GM18508 (cell line): ENCODE results near the gene SIM2.

Experiments used
- ATAC-seq: cut with Tn5 transposase; IDR thresholded peaks from one replicate; pipeline ENCODE4 v1.9.1; 2021; ENCODE audit warnings: moderate number of reproducible peaks; ENCODE audit not compliant: insufficient read depth, unreplicated experiment

The SIM2 gene

DNA sequence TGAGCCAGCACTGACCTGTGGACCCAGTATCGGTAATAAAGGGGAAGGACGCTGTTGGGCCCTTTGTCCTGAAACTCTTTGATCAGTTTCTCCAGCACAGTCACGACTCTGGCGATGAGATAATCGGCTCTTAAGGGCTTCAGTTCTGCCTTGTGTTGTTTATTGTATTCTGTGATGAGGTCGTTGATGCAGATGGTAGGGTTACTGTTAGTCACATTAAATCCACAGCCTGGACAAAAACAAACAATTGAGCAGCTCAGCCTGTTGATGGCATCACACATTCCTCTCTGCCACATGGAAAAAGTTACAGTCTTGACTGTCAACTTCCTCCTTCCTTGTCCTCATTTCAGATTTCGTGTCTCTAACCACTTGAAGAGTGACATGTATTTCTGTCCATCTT is 57.6 kb downstream of the SIM2 start:
- no peak for ATAC-seq

DNA sequence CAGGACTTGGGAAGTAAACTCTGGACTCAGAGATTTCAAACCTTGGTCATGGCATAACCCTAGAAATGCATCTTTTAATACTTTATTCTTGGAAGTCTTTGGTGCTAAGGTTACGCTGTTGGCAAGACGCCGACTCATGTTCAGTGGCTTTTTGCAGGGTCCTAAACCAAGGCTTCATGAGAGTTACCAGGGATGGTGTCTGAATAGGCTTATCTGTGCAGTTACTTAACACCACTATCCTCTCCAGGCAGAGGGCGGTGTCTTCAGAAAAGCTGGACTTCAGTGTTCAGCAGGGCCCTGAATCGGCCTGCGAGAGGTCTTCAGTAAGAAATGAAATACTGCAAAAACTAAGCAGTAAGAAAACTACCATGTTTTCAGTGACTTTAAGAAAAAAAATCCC is 58.3 kb downstream of the SIM2 start:
- no peak for ATAC-seq

DNA sequence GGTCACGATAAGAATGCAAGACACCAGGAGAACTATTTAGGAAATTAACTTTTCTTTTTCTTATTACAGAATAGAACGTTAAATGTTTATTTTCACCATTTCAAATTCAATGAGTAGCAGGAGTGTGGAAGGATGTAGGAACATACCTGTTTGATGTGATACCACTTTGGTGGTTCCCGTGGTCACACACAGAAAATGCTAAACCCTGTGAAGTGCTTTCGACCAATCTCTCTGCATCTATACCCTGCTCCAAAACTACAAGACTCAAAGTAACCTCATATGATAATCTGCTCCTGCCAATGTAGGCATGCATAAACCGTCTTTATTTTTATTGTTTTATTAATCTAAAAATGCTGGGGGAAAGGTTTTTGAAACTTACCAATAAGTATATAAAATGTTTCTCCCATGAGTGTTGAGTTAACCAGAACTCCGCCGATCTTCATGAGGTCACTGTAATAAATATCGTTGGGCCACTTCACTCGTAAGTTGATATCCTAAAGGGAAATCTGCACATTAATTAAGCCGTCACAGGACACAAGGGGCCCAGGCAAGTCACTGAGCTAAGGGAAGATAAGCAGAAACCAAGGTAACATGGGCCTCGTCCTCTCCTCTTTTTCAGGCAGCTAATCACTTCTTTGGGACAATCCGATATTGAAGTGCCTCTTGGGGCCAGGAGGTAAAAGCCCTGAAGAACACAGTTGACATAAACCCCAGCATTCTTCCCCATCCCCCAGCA is 60.6 kb downstream of the SIM2 start:
- no peak for ATAC-seq

DNA sequence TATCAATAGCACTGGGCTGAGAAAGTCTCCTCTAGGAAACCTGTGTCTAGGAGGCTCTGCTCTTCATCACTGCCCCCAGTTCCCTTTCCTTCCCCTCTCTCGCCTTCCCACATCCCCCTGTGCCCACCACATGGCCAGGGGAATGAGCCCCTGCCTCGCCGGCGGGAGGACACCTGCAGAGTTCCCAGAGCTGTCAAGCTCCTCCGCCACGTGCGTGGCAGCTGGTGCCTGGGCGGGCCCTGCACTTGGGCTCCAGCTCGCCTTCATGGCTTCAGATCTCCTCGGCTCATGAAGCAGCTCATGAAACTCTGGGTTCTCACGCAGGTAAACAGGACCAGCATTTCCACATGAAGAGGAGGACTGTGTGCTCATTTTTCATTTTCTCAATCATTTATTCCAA is 62.8 kb downstream of the SIM2 start:
- ATAC-seq, result no peak

DNA sequence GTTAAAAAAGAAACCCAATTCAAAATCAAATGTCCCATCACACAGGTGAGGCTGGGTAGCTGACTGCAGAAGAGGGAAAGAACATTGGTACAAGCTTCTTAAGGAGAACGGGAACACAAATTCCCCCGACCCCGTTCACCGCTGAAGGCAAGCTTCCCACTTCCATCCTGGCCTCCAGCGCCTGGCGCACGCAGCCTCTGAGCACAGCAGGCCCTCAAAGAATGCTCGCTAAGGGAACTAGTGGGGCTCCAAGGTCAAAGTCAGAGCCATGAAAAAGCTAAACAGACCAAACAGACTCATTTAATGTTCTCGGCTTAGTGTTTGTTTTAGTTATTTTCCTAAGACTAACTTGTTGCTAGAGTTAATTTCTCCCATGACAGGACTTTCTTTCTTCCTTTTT is 63.7 kb downstream of the SIM2 start:
- no peak for ATAC-seq

DNA sequence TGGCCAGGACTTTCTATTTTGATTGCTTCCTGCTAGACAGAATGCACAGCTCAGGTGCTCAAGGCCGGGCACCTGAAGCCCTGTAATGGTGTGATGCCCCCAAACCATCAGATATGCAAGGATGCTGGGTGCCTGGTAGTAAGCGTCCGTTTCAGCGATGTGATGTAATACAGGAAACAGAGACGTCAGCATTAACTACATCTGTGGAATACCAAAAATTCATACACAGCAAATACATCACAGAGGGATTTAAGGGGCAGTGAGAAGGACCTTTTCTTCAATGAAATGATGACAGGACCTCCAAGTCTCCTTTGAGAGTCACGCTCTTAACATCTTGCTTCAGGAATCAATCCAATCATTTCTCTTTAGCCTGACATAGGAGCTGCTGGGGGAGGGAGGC is 64.4 kb downstream of the SIM2 start:
- no peak for ATAC-seq

DNA sequence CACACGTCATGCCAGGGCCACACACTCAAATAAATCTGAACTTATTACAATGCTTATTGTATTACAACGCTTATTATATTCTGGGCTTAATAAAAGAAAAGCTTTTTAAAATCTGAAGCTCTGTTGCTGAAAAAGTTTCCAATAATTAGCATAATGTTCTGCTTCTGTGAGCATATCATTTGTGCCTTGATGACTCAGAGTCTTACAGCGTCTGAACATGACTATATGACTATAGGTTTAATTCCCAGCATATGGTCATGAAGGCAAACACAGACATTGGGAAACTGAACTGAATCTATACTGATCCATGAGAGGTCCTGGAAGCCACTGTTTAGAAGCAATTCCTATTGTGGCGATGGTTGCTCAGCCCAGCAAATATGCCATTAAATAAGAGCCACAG is 66.3 kb downstream of the SIM2 start:
- ATAC-seq, result no peak

DNA sequence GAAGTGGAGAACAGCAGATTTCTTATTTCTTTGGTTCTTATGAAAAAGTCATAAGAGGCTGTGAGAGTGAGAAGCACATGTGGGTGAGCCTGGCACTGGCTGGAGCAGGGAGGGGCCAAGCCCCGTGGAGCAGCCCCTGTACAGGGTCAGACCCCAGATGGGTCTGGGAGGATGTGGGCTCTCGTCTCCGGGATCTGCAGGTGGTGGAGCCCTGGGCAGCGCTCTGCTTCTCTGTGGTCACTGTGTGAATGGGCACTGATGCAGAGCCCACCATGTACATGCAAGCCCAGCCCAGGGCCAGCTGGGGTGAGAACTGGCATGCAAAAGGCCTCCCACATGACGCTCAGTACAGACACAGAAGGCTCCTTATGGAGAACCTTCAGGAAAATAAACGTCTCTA is 67.6 kb downstream of the SIM2 start:
- ATAC-seq, result no peak

DNA sequence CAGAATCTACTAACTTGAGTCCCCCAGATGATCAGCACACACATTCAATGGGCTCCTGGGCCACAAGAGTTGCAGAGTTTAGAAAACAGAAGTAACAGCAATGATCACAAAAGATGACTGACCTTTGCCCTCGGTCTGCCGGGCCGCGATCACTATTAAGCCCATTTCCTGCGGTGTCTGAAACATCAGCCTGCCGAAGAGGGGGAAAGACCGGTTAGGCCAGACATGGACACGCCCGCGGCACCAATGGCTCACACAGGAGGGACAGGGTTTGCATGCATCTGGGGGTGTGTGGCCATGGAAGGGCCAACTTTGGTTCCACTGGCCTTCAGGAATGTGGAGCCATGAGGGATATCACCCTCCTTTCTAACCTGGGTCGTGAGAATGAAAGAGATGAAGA is 68.2 kb downstream of the SIM2 start:
- ATAC-seq, result no peak

DNA sequence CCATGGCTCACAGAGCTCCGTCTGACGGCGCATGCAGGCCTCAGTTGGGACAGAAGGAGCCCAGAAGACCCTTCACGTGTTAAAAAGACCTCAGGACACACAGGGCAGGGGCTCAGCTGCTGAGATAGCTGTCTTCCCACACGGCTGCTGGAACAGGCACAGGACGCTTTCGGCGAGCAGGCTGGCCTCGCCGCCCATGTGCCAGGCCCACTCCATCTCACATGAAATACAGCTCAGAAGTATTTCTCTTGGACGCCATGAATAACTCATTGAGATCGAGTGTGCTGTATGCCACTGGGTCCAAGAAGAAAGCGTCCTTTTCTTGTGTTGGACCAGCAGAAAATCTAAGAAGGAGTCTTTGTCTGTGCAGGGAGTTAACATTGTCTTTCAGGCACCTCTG is 69.6 kb downstream of the SIM2 start:
- ATAC-seq, result no peak

DNA sequence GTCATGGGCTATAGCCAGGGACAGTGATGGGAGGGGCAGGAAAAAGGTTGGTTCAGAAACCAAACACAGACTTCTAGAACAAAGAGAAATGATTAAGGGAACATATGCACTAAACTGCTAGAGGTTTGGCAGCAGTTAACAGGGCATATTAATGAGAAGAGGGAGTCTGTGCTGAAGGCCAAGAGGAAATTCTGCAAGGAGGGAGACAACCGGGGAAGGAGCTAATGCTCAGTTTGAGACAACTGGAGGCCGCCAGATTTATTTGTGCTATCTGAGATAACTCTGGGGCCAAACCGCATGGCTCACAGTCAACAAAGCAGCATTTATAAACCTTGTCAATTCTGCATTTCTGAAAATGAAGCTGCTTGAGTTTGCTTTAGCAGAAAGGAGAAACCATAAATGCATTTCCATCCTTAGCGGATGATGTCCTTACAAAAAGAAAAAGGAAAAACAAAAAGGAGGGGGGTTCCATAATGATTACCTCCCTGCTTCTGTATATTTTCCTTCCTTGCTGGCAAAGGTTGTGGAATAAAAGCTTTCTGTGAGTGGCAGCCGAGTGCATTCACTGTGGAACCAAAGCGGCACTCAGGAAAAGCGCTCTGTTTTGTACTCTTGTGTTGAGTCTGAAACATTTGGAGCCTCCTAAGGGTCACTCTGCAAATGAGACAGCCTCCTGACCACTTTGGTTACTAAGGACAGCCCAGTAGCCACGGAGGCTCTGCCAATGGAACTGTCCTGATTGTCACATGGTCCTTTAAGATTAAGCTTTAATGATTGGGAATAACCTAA is 70.3 kb downstream of the SIM2 start:
- ATAC-seq, result no peak

DNA sequence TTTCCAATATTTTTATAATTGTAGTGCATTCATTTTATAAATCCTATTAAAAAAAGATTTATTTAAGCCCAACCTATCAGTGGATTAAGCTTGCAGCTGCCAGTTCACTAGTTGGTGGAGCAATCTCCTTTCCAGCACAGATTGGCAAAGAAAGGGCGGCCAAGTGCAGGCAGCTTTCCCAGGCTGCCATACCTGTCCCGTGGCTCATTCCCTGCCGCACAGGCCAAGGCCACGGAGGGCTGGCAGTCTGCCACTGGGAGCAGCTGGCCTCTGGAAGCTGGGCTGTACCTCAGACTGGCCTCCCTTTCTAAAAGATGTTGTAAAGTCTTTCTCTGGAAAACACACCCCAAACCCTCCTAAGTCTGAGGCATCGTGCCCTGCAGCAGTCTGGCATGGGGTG is 74.2 kb downstream of the SIM2 start:
- ATAC-seq, result no peak

DNA sequence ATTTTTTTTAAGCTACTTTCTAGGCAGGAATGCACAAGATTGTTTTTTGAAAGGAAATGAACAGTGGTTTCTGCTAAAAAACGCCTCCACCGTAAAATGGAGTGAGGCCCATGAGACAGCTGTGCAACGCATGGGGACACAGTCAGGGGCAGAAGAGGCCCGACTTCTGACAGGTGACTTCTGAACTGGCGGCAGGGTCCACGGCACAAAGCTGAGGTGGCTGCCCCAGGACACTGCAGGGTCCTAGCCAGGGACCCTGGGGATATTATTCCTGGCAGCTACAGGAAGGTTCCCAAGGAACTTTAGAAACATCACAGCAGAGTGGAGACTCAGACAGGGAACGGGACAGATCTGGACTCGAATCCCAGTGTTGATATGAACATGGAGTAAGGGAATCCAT is 75.1 kb downstream of the SIM2 start:
- ATAC-seq, result no peak

DNA sequence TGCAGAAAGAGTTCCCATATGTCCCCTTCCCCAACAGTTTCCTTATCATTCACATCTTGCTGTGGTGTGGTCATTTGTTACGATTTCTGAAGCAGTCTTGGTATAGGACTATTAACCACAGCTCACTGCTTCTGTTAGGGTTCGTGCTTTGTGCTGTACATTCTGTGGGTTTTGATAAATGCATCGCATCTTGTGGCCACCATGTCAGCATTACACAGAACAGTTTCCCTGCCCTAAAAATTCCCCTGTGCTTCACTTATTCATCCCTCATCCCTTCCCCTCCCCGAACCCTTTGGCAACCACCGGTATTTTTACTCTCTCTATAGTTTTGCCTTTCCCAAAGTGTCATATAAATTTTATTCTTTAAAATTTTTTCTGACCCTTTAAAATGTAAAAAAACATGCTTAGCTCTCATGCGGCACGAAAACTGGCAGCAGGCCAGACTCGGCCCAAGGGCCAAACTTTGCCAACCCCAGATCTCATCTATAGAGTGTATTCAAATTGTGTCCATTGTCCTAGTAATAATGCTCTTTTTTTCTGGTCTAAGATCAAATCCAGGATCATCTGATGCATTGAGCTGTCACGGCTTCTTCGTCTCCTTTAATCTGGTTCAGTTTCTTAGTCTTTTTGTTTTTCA is 78.2 kb downstream of the SIM2 start:
- no peak for ATAC-seq

DNA sequence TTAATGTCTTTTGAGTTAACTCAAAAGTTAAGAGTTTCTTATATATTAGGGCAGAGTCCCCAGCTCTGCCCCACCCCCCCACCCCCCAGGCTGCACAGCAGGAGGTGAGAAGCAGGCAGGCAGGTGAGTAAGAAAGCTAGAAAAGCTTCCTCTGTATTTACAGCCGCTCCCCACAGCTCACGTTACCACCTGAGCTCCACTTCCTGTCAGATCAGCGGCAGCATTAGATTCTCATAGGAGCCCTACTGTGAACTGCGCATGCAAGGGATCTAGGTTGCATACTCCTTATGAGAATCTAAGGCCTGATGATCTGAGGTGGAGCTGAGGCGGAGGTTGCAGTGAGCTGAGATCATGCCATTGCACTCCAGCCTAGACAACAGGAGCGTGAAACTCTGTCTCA is 81.9 kb downstream of the SIM2 start:
- no peak for ATAC-seq

DNA sequence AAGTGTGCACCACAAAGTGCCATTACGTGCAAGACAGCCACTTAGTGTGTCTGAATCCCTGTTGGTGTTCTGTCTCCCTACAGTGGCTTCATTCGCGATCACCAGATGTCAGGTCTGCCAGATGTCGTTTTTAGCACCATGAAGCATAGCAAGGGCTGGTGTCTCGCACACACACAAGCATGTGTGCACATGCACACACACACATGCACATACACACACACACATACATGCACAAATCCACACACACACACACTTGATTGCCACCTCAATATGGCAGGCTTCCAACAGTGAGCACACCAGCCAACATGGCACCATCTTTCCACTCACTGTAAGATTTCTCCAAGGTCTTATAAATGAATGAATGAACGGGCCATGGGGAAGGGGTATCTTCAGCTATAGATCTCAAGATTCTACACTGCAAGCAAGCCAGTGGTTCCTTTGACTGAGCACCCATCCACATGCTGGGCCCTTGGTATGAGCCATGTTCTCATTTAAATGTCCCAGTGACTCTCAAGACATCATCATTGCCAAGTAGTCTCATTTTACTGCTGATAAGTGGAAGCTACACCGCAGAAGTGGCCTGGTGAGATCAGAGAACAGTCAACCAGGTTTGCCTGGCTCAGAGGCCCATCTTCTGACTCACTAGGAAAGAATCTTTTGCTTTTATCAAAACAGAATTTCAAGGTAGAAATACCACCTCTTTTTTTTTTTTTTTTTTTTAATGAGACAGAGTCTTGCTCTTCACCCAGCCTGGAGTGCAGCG is 84.9 kb downstream of the SIM2 start:
- ATAC-seq, result no peak

DNA sequence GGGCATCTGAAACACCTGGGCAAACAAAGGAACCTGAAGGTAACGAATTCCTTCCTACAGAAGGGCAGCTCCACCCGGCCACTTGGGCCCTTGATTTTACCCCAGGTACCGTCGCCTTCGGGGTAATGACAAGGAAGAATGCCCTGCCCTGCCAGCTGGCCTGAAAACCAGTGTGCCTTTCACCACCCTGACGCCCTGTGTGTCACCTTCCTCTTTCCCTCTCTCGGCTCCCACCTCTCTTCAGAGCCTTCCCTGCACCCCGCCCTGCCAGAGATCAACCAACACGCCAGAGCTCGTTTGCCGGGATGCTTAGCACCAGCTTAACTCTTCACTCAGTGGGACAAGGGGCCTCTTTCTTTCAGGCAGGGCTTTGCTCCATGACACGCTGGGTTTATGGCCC is 86.0 kb downstream of the SIM2 start:
- ATAC-seq, result no peak

DNA sequence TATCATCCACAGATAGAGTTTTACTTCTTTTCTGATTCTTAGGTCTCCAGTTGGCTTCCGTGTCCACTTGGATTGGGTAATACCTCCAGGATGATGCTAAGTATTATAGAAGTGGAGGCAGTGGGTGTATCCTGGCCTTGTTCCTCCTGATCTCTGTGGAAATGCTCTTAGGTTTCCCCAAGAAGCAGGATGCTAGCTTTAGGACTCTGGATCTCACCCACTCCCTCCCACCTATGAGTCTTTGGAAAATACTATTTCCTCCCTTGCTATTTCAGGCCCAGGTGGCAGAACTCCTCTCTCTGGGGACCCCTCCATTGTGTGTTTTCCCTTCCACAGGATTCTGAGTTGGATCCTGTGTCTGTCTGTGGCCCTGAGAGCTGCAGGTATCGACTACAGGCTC is 86.7 kb downstream of the SIM2 start:
- ATAC-seq, result no peak

DNA sequence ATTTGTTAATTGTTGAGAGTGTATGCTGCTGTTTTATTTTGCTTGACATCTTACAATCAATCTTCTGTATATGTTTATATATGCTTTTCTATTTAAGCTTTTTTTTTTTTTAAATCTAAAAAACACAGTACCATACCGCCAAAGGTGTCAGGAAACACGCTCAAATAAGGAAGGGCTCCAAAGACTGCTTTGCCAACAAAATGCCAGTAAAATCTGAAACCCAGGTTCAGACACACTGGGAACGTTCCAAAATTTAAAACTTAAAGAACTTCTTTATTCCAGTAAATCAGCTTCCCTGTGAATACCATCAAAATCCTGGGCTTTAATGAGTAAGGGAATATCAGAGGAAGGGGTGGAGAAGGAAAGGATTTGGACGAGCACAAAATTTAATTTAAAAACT is 87.3 kb downstream of the SIM2 start:
- no peak for ATAC-seq

DNA sequence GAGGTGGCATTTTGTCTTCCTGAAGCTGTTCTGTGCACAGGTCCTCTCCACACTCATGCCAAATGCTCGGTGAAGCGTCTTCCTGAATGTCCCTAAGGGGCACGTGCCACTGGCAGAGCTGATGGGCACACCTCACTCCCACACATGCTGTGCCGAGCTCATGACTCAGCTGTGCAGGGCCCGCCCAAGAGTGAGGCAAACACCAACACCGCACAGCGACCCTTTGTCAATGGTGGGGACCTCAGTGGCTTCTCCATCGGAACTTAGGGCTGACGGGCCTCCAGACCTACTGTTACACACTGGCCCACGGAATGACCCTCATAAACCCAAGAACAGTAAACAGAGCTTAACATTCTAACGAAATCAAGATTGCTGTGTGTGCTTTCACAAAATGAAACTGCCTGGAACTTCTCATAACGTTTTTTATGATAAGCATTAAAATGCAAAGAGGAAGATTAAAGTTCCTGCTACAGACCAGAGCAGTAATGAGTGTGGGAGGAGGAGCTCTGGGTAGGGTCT is 89.3 kb downstream of the SIM2 start:
- no peak for ATAC-seq

DNA sequence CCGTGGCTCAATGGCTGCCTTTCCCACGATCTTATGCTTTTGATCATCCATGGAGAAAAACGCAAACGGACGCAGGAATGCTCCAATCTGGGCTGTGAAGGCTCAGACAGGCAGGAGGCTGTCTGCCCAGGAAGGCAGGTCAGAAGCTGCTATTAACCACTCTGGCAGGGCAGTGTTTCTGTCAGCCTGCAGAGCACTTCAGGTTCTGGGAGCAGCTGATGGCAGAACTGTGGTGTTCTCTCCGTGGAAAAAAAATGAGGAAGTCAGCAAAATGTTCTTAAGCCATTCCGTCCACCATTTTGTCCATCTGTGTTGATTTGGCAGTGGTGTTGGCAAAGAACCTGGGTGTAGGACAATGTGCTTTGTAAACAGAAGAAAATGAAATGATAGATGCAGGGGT is 91.7 kb downstream of the SIM2 start:
- ATAC-seq, result no peak
